C4-2B (cell line): ENCODE data around the gene PRTFDC1.

Source experiments
- H3K27ac ChIP-seq: fragments of 450-650 bp; 2 replicates; pipeline ENCODE4 v1.5.1; 2017
- CTCF ChIP-seq: fragments of 450-650 bp; conservative IDR thresholded peaks from 2 replicates; pipeline ENCODE4 v1.5.1; 2017; ENCODE audit warnings: mild to moderate bottlenecking
- ZFX ChIP-seq: fragments of 450-650 bp; IDR thresholded peaks from 2 replicates; pipeline ENCODE4 v1.6.1; 2017

Gene PRTFDC1

GRCh38 chr10:24952707-24953645 is 570 bp upstream of the PRTFDC1 start:
- TF ChIP-seq ZFX (0 out of 2 replicates have a peak, but pooled peaks have one; percentile 50), CTCF (peak; percentile 34)
- peak overlapping the region; percentile 55 for H3K27ac ChIP-seq

- TF ChIP-seq CTCF, result no peak
- TF ChIP-seq ZFX, result no peak
- H3K27ac ChIP-seq, result no peak overlapping the region; the same call in 1 of the 2 replicates
Observed at GRCh38 chr10:24951201-24952142, 934 bp downstream of the PRTFDC1 start.

GRCh38 chr10:24950439-24950838 is 2.0 kb downstream of the PRTFDC1 start:
- no peak overlapping the region for H3K27ac ChIP-seq
- TF ChIP-seq CTCF (no peak), ZFX (no peak)

- TF ChIP-seq ZFX, result no peak
- TF ChIP-seq CTCF, result no peak
Observed at GRCh38 chr10:24949616-24950015, 2.8 kb downstream of the PRTFDC1 start.

GRCh38 chr10:24947304-24948097 is 4.9 kb downstream of the PRTFDC1 start:
- no peak for TF ChIP-seq CTCF
- TF ChIP-seq ZFX, result no peak

More at GRCh38 chr10:24949616-24950015, 2.8 kb downstream of the PRTFDC1 start:
- no peak overlapping the region for H3K27ac ChIP-seq

GRCh38 chr10:24944512-24945255 is 7.7 kb downstream of the PRTFDC1 start:
- TF ChIP-seq CTCF (no peak), ZFX (no peak)
- H3K27ac ChIP-seq, result no peak overlapping the region

More at GRCh38 chr10:24947304-24948097, 4.9 kb downstream of the PRTFDC1 start:
- no peak overlapping the region for H3K27ac ChIP-seq
